Endodermal cell (in vitro differentiated cells): ENCODE data around the gene DNMBP. TPM values are rescaled to one million over a fixed set of nuclear protein-coding genes. Genes with fewer than 3 reads are reported as not detected.
"Not testable (repeated sequence)": the region's sequence is repeated elsewhere in the genome, so short reads cannot be mapped to it uniquely, and the experiment has no call there.

Source experiments
- DNase-seq: peaks from one replicate; pipeline ENCODE4 v3.0.0-alpha.2; 2017
- H3K27ac ChIP-seq: 2 replicates; pipeline ENCODE4 v1.5.1; 2013; ENCODE audit warnings: mild to moderate bottlenecking, low read depth, low read length, moderate library complexity
- H3K27me3 ChIP-seq: 2 replicates; pipeline ENCODE4 v1.6.1; 2013; ENCODE audit warnings: mild to moderate bottlenecking, low read length, moderate library complexity; ENCODE audit not compliant: insufficient read depth, control insufficient read depth, poor library complexity, severe bottlenecking
- H3K36me3 ChIP-seq: 2 replicates; pipeline ENCODE4 v1.7.0; 2013; ENCODE audit warnings: mild to moderate bottlenecking, low read length, moderate library complexity; ENCODE audit not compliant: control insufficient read depth, insufficient read depth
- H3K4me1 ChIP-seq: one replicate; pipeline ENCODE4 v1.7.0; 2013; ENCODE audit warnings: low read length; ENCODE audit not compliant: control insufficient read depth, insufficient read depth
- H3K4me3 ChIP-seq: 2 replicates; pipeline ENCODE4 v1.5.1; 2013; ENCODE audit warnings: mild to moderate bottlenecking, low read length, moderate library complexity
- H3K9ac ChIP-seq: 2 replicates; pipeline ENCODE4 v1.6.1; 2013; ENCODE audit warnings: mild to moderate bottlenecking, low read length, moderate library complexity; ENCODE audit not compliant: poor library complexity, severe bottlenecking; ENCODE audit errors: extremely low read depth
- H3K9me3 ChIP-seq: 2 replicates; pipeline ENCODE4 v1.6.1; 2013; ENCODE audit warnings: mild to moderate bottlenecking, low read length, moderate library complexity; ENCODE audit not compliant: control insufficient read depth
- H3K27ac Mint-ChIP-seq: 2 replicates; pipeline ENCODE4 v1.8.0; 2020; ENCODE audit warnings: mixed read lengths
- H3K27me3 Mint-ChIP-seq: 2 replicates; pipeline ENCODE4 v1.8.0; 2021; ENCODE audit warnings: mild to moderate bottlenecking, mixed read lengths; ENCODE audit not compliant: insufficient read depth
- H3K36me3 Mint-ChIP-seq: 2 replicates; pipeline ENCODE4 v1.8.0; 2020; ENCODE audit warnings: low read depth, mixed read lengths
- H3K4me1 Mint-ChIP-seq: 2 replicates; pipeline ENCODE4 v1.8.0; 2020; ENCODE audit warnings: mixed read lengths
- H3K4me3 Mint-ChIP-seq: 2 replicates; pipeline ENCODE4 v1.8.0; 2020; ENCODE audit warnings: mild to moderate bottlenecking, moderate library complexity, mixed read lengths
- H3K9me3 Mint-ChIP-seq: 2 replicates; pipeline ENCODE4 v1.8.0; 2020; ENCODE audit warnings: mild to moderate bottlenecking, mixed read lengths
- CTCF ChIP-seq: fragments of 200-600 bp; sonication (generic); conservative IDR thresholded peaks from 2 replicates; pipeline ENCODE4 v1.5.0; 2021; ENCODE audit warnings: antibody characterized with exemption, mild to moderate bottlenecking
- WGBS, 2 experiments: methylation state at CpG; one replicate each; pipeline versions ENCODE4 v1.1.5 to v1.1.7; 2013; ENCODE audit warnings: missing lambda C conversion rate in 2 of 2, mixed read lengths in 1 of 2; ENCODE audit not compliant: insufficient coverage in 1 of 2, insufficient read length in 1 of 2; 5-methylcytosine and 5-hydroxymethylcytosine counted together
- total RNA-seq, 2 donors: library from RNA; stranded (reverse); fragmentation: NEBNext Ultra II Directional in 1 of 2; extraction: Animal tissue kit (Norgen Biotek cat#: 25700) in 1 of 2; gene quantifications; 2 replicates in 1 of 2; 3 replicates in 1 of 2; pipeline ENCODE4 v1.2.1, GENCODE V29; 2021

The DNMBP gene
- total RNA-seq, 2 donors from 2014 or later = 45.4 to 85.4 TPM

DNA sequence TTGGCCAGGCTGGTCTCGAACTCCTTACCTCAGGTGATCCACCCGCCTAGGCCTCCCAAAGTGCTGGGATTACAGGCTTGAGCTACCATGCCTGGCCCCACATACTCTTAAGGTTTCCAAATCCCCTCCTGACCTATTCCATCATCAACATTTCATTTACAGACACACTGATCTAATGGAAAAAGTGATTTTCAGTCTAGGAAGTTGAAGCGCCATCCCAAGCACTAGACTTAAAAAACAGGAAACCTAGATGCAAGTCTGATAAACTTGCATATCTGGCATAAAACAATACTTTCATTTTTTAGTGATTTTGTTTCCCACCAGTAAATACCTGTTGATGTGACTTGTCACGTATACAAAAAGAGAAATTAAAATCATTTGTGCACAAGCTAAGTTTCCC, 44.0 kb downstream of the DNMBP start:
- no peak overlapping the region for H3K4me3 Mint-ChIP-seq
- peaks cover 54% of the 10 kb centered on the region for H3K36me3 Mint-ChIP-seq
- no peak for TF ChIP-seq CTCF
- WGBS, 2 experiments = 95% methylated on average over 4 of the region's 4 CpGs
- Histone ChIP-seq H3K9ac (no peak overlapping the region), H3K9me3 (no peaks in the 10 kb centered on the region), H3K27ac (no peak overlapping the region), H3K4me1 (peaks cover 4% of the 10 kb centered on the region), H3K4me3 (no peak overlapping the region), H3K36me3 (peaks cover 32% of the 10 kb centered on the region), H3K27me3 (no peaks in the 10 kb centered on the region)
- H3K9me3 Mint-ChIP-seq = peaks cover 13% of the 10 kb centered on the region
- peaks cover 9% of the 10 kb centered on the region for H3K4me1 Mint-ChIP-seq
- peak overlapping the region; percentile 89 for H3K27ac Mint-ChIP-seq
- no peak for DNase-seq
- H3K27me3 Mint-ChIP-seq = no peaks in the 10 kb centered on the region

DNA sequence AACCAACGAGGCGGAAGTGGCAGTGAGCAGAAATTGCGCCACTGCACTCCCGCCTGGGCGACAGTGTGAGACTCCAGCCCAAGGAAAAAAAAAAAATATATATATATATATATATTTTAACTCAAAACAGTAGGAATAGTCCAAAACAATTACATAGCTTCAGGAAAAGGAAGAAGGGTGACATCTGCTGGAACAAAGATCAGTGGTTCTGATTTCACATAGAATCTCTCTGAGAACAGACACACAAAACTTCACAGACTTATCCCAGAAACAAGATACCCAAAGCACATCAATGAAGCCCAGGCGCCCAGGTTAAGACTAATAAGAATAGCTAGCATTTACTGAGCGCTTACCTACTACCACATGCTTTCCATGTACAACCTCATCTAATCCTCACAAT, 45.0 kb downstream of the DNMBP start:
- DNase-seq = no peak
- peaks cover 24% of the 10 kb centered on the region for H3K36me3 ChIP-seq
- Mint-ChIP-seq H3K36me3 (peaks cover 45% of the 10 kb centered on the region), H3K9me3 (peaks cover 5% of the 10 kb centered on the region), H3K27ac (no peak overlapping the region), H3K4me3 (no peak overlapping the region), H3K27me3 (no peaks in the 10 kb centered on the region), H3K4me1 (peaks cover 9% of the 10 kb centered on the region)
- no peaks in the 10 kb centered on the region for H3K9me3 ChIP-seq
- no peak overlapping the region for H3K27ac ChIP-seq
- H3K27me3 ChIP-seq = no peaks in the 10 kb centered on the region
- no peak overlapping the region for H3K9ac ChIP-seq
- whole genome bisulfite sequencing, 2 experiments = 86 to 95% methylated on average over 2 to 4 of the region's 7 CpGs
- peak; percentile 21 for TF ChIP-seq CTCF
- H3K4me1 ChIP-seq = peaks cover 4% of the 10 kb centered on the region
- H3K4me3 ChIP-seq = no peak overlapping the region

- H3K4me3 Mint-ChIP-seq, H3K4me3 ChIP-seq, H3K27me3 ChIP-seq, H3K4me1 ChIP-seq, H3K9me3 ChIP-seq, H3K9ac ChIP-seq, H3K27me3 Mint-ChIP-seq, H3K27ac Mint-ChIP-seq, H3K27ac ChIP-seq, DNase-seq, H3K9me3 Mint-ChIP-seq, H3K4me1 Mint-ChIP-seq: not testable (repeated sequence)
- H3K36me3 Mint-ChIP-seq = peaks cover 40% of the 10 kb centered on the region
- WGBS, 2 experiments = 78% methylated on average over 2 of the region's 7 CpGs; no CpG with 5 or more reads in 1 of the 2 experiments
- H3K36me3 ChIP-seq = peaks cover 18% of the 10 kb centered on the region
These were observed 46.1 kb downstream of the DNMBP start for GRCh38 chr10:99963467-99964165.
